ENCODE measurements around the gene ADGRD1.

GRCh38 chr12:131084341-131085011 is 130.8 kb downstream of the ADGRD1 start:
- TF ChIP-seq USF1 (IDR thresholded peaks at IDR 0.05) (no peak), EGR1 (IDR thresholded peaks at IDR 0.05) (no peak), FOXM1 (IDR thresholded peaks at IDR 0.05; ENCODE audit: borderline replicate concordance, low read depth) (no peak), REST (IDR thresholded peaks at IDR 0.05; ENCODE audit: low read depth) (no peak), EP300 (IDR thresholded peaks at IDR 0.05; ENCODE audit: borderline replicate concordance) (no peak), NFIC (IDR thresholded peaks at IDR 0.05) (no peak), TCF12 (IDR thresholded peaks at IDR 0.05; ENCODE audit: low read depth) (no peak), CEBPB (IDR thresholded peaks at IDR 0.05) (no peak), TEAD4 (IDR thresholded peaks at IDR 0.05) (no peak), CREB1 (IDR thresholded peaks at IDR 0.05; ENCODE audit: low read depth) (no peak), YY1 (IDR thresholded peaks at IDR 0.05; ENCODE audit: low read depth) (no peak), TAF1 (IDR thresholded peaks at IDR 0.05; ENCODE audit: low read depth) (no peak)
